ENCODE results near the gene TOGARAM1.

The TOGARAM1 gene

GRCh38 chr14:44962334-44963043 lies 499 bp downstream of the TOGARAM1 start:
- DNase-seq (ENCODE audit: low spot score), result no peak

GRCh38 chr14:44963044-44963528 lies 1.1 kb downstream of the TOGARAM1 start:
- no peak for DNase-seq (ENCODE audit: low spot score)

GRCh38 chr14:44963775-44964380 lies 1.9 kb downstream of the TOGARAM1 start:
- no peak for DNase-seq (ENCODE audit: low spot score)

DNA sequence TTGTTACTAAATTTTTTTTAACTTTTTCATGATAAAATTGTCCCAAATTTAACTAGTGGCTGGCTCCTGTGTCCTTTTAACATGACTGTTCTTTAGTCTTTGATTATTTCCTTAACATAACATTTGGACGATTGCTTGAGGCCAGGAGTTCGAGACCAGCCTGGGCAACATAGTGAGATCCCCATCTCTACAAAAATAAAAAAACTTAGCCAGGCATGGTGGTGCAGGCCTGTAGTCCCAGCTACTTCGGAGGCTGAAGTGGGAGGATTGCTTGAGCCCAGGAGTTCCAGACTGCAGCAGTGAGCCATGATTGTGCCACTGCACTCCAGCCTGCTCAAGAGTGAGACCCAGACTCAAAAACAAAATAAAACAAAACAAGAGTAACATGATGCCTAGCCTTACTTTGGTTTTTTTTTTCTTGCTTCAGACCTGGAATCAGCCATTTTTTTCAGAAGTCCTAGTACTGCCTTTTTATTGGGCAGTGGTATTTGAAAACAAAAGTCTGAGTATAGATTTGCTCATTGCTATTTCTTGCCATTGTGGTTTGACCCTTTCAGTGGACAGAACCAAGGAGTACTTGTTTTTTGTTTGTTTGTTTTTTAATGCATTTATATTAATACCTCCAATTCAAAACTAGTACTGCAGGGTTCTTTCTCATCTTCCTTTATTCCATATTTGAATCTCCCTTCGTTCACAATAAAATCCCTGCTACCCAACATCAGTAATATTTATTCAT lies 4.8 kb downstream of the TOGARAM1 start:
- DNase-seq (ENCODE audit: low spot score), result no peak

DNA sequence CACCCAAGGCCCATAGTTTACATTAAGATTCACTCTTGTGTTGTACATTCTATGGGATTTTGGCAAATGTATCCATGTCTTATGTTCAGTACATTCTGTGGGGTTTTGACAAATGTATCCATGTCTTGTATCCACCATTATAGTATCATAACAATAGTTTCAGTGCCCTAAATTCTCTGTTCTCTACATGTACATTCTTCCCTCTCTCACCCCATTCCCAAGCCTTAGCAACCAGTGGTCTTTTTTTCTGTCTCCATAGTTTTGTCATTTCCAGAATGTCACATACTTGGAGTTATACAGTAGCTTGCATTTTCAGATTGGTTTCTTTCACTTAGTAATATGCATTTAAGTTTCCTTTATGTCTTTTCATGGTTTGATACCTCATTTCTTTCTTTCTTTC lies 6.7 kb downstream of the TOGARAM1 start:
- DNase-seq (ENCODE audit: low spot score), result no peak

DNA sequence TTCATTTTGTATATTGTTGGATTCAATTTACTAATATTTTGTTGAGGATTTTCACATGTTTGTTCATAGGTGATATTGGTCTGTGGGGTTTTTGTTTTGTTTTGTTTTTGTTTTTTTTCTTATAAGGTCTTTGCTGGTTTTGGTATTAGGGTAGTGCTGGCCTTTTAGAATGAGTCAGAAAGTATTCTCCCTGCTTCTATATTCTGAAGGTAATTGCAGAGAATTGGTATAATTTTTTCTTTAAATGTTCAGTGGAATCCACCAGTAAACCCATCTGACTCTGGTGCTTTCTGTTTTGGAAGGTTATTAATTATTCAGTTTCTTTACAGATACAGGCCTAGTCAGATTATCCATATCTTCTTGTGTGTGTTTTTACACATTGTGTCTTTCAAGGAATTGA lies 8.9 kb downstream of the TOGARAM1 start:
- DNase-seq (ENCODE audit: low spot score), result no peak

- DNase-seq (ENCODE audit: low spot score), result no peak
Measured at GRCh38 chr14:44971459-44971858, 9.5 kb downstream of the TOGARAM1 start.

- DNase-seq (ENCODE audit: low spot score), result no peak
Measured at GRCh38 chr14:44979273-44979672, 17.3 kb downstream of the TOGARAM1 start.

DNA sequence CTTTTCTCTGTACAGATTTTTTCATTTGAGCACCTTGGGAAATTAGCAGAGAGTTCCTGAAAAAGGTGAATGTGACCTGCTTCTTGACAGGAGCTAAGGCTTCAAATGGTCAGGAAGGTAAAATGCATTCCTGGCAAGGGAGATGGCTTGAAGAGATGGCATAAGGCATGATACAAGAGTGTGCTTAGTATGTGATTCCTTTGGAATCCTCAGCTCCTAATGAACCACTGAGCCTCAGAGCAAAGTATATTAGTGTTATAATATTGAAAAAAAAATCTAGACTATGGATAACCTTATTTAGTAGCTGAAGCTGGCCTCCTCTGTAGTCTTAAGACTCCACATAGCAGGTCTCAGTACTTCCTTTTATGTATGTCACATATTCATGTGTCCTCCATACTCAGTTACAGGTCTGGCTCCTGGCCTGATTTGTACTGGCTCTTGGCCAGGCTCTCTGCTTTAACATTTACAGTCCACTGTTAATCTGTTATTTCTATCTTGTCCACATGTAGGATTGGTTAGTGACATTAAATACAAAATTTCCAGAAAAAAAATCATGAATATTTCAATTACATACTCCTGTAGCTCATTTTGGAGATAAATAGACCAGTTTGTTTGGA lies 17.9 kb downstream of the TOGARAM1 start:
- DNase-seq (ENCODE audit: low spot score), result no peak

GRCh38 chr14:44981198-44981597 lies 19.2 kb downstream of the TOGARAM1 start:
- no peak for DNase-seq (ENCODE audit: low spot score)

- no peak for DNase-seq (ENCODE audit: low spot score)
Measured at GRCh38 chr14:44982594-44982993, 20.6 kb downstream of the TOGARAM1 start.

GRCh38 chr14:44988694-44989093 lies 26.7 kb downstream of the TOGARAM1 start:
- DNase-seq (ENCODE audit: low spot score), result no peak

DNA sequence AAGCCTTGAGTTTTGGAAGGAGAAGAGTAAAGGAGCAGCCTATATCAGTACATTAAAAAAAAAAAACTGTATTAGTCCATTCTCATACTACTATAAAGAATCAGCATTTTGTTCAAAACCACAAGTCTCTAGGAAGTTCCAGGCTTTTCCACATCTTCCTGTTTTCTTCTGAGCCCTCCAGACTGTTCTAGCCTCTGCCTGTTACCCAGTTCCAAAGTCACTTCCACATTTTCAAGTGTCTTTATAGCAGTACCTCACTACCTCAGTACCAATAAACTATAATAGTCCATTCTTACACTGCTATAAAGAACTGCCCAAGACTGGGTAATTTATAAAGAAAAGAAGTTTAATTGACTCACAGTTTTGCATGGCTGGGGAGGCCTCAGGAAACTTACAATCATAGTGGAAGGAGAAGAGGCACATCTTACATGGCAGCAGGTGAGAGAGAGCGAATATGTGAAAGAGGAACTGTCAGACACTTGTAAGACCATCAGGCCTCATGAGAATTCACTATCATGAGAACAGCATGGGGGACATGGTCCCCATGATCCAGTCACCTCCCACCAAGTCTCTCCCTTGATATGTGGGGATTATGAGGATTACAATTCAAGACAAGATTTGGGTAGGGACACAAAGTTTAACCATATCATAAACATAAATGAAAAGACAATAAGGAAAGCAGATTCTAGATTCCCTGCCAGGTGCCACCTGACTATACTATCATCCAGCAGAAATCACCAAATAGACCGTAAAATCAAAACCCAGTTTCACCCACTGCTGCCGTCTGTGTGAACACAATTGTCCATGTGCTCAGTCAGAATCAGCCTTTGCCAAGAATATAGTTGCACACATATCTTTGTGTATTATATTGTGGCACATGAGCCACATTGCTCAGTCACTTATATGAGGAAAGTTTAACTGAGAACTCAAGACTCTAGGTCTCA lies 27.8 kb downstream of the TOGARAM1 start:
- no peak for DNase-seq (ENCODE audit: low spot score)

GRCh38 chr14:44990533-44990932 lies 28.5 kb downstream of the TOGARAM1 start:
- no peak for DNase-seq (ENCODE audit: low spot score)

- no peak for DNase-seq (ENCODE audit: low spot score)
Measured at GRCh38 chr14:44995196-44995595, 33.2 kb downstream of the TOGARAM1 start.

DNA sequence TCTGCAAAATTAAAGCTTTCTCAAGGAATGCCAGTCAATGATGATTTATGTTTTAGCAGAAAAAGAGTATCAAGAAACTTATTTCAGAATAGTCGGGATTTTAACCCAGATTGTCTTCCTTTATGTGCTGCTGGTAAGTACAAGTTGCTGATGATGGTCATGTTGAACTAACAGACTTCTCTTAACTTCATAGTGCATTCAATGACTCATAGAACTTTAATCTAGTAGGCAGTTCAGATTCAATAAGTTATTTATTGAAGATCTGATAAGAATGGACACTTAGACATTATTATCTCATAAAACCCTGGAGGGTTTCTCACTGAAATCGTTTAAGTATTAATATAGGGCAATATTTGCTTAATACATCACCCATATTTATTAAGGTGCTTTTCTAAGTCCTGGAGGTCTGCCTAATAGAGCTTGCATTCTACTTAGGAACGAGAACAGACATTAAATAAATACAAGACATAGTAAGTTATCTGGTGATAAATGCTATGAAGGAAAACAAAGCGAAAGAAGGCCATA lies 33.8 kb downstream of the TOGARAM1 start:
- no peak for DNase-seq (ENCODE audit: low spot score)

- no peak for DNase-seq (ENCODE audit: low spot score)
Measured at GRCh38 chr14:45003924-45004323, 41.9 kb downstream of the TOGARAM1 start.

DNA sequence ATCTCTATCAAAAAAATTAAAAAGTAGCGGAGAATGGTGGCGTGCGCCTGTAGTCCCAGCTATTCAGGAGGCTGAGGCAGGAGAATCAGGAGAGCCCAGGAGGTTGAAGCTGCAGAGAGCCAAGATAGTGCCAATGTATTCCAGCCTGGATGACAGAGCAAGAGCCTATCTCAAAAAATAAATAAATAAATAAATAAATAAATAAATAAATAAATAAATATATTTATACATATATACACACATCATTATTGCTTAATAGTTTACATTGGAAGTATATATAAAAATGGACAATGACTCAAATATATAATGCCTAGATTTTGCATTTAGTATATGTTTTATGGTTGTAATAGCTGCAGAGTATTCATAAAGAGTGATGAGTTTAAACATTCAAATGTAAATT lies 53.1 kb downstream of the TOGARAM1 start:
- no peak for DNase-seq (ENCODE audit: low spot score)

DNA sequence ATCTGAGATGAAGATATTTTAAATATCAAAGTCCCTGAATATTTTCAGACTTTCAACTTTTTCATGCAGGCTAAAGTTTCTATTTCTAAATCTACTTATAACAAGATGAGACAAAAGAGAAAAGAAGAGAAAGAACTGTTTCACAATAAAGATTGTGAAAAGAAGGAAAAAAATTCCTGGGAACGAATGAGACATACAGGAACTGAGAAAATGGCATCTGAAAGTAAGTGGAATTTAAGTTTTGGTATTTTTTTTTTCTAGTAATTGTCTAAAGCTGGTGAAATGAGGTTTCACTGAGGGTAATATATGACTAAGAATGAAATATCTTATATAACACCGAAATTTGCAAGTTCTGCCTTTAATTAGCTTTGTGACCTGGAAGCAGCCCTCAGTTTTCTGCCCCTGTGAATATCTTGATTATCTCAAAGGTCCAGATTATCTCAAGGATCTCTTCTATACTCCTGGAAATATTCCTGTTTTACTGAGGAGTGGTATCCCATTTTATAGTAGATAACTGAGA lies 66.2 kb downstream of the TOGARAM1 start:
- no peak for DNase-seq (ENCODE audit: low spot score)

DNA sequence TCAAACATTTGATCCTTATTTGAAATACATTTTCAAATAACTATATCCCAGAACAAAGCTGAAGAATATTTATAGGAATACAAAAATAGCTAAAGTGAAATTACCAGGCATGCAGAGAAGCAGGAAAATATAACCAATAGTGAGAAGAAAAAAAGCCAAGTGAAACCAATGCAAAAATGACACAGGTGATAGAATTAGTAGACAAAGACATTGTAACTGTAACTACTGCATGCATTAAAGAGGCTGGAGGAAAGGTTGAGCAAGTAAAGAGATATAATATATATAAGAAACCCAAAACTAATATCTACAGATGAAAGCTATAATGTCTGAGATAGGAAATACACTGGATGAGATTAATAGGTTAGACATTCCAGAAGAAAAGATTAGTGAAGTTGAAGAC lies 72.7 kb downstream of the TOGARAM1 start:
- no peak for DNase-seq (ENCODE audit: low spot score)

DNA sequence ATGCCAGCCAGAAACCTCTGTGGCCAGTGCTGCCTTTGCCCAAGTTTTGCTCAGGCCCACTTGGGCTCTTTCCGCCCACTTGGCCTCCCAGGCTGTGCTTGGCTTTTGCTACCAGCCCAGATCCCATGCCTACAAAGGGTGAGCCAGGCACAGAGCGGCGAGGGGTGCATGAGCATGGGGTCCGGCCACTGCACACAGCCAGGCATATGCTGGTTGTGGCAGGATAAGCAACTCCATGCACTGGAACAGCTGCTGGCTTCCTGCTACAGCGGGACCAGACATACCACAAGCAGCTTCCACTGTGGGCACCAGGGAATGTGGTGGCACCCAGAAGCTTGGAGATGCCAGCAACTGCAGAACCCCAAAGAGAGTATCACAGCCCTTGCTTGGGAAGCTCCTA lies 76.3 kb downstream of the TOGARAM1 start:
- DNase-seq (ENCODE audit: low spot score), result no peak

Measured in ecto neural progenitor cell (in vitro differentiated cells).